Measurements from ENCODE around the gene MICAL2. TPM values are rescaled to one million over a fixed set of nuclear protein-coding genes. Genes with fewer than 3 reads are reported as not detected.

Gene MICAL2
- total and polyA plus RNA-seq, 2 donors (not counting 3 experiments of a cell fraction or from before 2014, with no cell fraction given): 67.6 to 200 TPM

DNA sequence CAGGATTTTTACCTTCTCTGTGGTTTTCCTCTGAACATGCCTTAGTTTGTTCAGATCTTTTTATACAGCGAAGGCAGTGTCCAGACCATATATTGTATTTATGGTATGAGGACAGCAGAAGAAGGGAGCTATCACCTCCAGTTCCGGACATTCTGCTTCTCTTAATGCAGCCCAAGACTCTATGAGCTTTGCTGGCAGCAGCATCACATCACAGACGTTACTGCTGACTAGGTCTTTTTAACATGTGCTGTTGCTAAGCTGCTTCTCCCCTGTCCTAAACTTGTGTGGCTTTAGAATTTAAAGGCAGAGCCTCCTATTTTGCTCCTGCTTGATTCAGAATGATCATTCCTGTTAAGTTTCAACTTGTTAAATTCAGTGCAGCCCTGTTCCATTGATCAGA lies 13.4 kb downstream of the MICAL2 start:
- DNase-seq (ENCODE audit: low read depth, low spot score): no peak
- FAIRE-seq: no peak
- H4K20me1 ChIP-seq (replicated peaks; ENCODE audit: control insufficient read depth, extremely low read depth, insufficient read depth, low read length): no peaks in the 10 kb centered on the region
- CTCF ChIA-PET: interaction anchor here (0.9 to 5.5 kb wide), 19 partner anchors 8 to 115 kb away, joined by 3 to 33 read pairs (median 4); no protein-coding TSS in a partner anchor
- BruUV-seq (replicated peaks): no TSS peak
- no peak overlapping the region for H2AFZ ChIP-seq (ENCODE audit: low read depth, low read length)
- H3K36me3 ChIP-seq (ENCODE audit: control insufficient read depth in 2 of 2, extremely low read depth in 1 of 2, insufficient read depth in 2 of 2, low read length in 2 of 2): no peaks in the 10 kb centered on the region
- peaks cover 38% of the 10 kb centered on the region for H3K4me1 ChIP-seq (ENCODE audit: control insufficient read depth, extremely low read depth, insufficient read depth, low read length)
- H3K79me2 ChIP-seq (ENCODE audit: control insufficient read depth, insufficient read depth, low read length): peaks cover 84% of the 10 kb centered on the region
- H3K9me3 ChIP-seq (replicated peaks; ENCODE audit: control insufficient read depth, insufficient read depth, low read length): no peaks in the 10 kb centered on the region
- TF ChIP-seq FOS (IDR thresholded peaks at IDR 0.05; ENCODE audit: borderline replicate concordance, insufficient read depth, low read length) (no peak), POLR2AphosphoS5 (IDR thresholded peaks at IDR 0.05; ENCODE audit: insufficient read depth, low read depth, low read length) (no peak), GATA2 (IDR thresholded peaks at IDR 0.05; ENCODE audit: insufficient read depth, insufficient read length, low read depth, low read length) (no peak), CTCF (IDR thresholded peaks at IDR 0.05; ENCODE audit: extremely low read depth in 1 of 2, insufficient read depth in 1 of 2, low read depth in 1 of 2, low read length in 2 of 2) (no peak), MAX (IDR thresholded peaks at IDR 0.05; ENCODE audit: insufficient read depth, insufficient read length) (no peak), MYC (IDR thresholded peaks at IDR 0.05; ENCODE audit: low read depth, low read length) (no peak), POLR2A (IDR thresholded peaks at IDR 0.05; ENCODE audit: low read depth, low read length) (no peak), JUN (IDR thresholded peaks at IDR 0.05; ENCODE audit: borderline replicate concordance, insufficient read depth, insufficient read length, low read depth) (no peak), EZH2 (IDR thresholded peaks at IDR 0.05; ENCODE audit: borderline replicate concordance, low read depth, low read length, severe bottlenecking) (no peak)
- H3K27ac ChIP-seq (ENCODE audit: insufficient read depth, low read depth, low read length): peak overlapping the region; percentile 63
- H3K4me2 ChIP-seq (ENCODE audit: insufficient read depth, low read length): peak overlapping the region; percentile 0
- no peak overlapping the region for H3K4me3 ChIP-seq (replicated peaks in 1 of 3; ENCODE audit: insufficient read depth in 1 of 3, low read depth in 1 of 3, low read length in 3 of 3)
- no peaks in the 10 kb centered on the region for H3K9me1 ChIP-seq (replicated peaks; ENCODE audit: control insufficient read depth, extremely low read depth, insufficient read depth, low read length)
- dilution Hi-C loops (cut with MboI; ENCODE audit: extremely low pct_ligation_motif_present, low sequenced_read_pairs): no loop called here
- no peaks in the 10 kb centered on the region for H3K27me3 ChIP-seq (ENCODE audit: control insufficient read depth in 2 of 2, insufficient read depth in 2 of 2, low read length in 2 of 2)
- peak overlapping the region; percentile 25 for H3K9ac ChIP-seq (replicated peaks; ENCODE audit: extremely low read depth, insufficient read depth, low read length)
- intact Hi-C loops (cut with micrococcal nuclease): loop anchor here (1.0 to 2.0 kb wide), 8 partner anchors 9 to 110 kb away; partner anchors contain the start of gene MICAL2
- POLR2A ChIA-PET: no interaction called here

All from endothelial cell of umbilical vein (primary cell).